ENCODE data around the gene ARSI. TPM values are rescaled to one million over a fixed set of nuclear protein-coding genes. Genes with fewer than 3 reads are reported as not detected.
"Not testable (repeated sequence)": the region's sequence is repeated elsewhere in the genome, so short reads cannot be mapped to it uniquely, and the experiment has no call there.

ARSI gene
- total RNA-seq, 2 experiments from 2014 or later = not detected

DNA sequence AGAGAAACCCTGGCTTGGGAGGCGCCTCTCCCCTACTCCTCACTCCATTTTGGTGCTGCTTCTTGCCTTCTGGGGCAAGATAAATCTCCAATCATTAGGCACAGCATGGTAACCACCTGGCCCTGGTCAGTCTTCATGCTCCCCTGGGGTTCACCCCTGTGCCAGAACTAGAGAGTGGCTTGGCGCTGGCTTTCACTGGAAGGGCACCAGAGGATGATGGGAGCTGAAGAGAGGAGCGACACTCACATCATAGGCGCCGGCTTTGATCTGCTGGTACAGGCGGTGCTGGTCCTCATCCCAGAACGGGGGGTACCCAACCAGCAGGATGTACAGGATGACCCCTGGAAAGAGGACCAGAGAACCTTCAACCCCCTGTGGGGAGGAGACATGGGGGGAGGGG lies 51.2 kb downstream of the ARSI start:
- no peak for DNase-seq (ENCODE audit: low spot score)
- Histone ChIP-seq H3K36me3 (ENCODE audit: insufficient read depth, low read length) (no peaks in the 10 kb centered on the region), H3K9me2 (ENCODE audit: insufficient read depth, low read length) (no peaks in the 10 kb centered on the region), H3K79me2 (ENCODE audit: insufficient read depth, low read depth, low read length) (no peaks in the 10 kb centered on the region), H3K9me3 (ENCODE audit: low read length) (no peaks in the 10 kb centered on the region), H3K27ac (ENCODE audit: low read depth, low read length, poor library complexity, severe bottlenecking) (no peak overlapping the region), H4K20me1 (ENCODE audit: insufficient read depth, low read length) (no peaks in the 10 kb centered on the region), H3K4me2 (ENCODE audit: low read length) (no peak overlapping the region), H2AFZ (ENCODE audit: low read length) (no peak overlapping the region), H3K4me3 (ENCODE audit: low read depth, low read length, poor library complexity, severe bottlenecking) (no peak overlapping the region), H3K4me1 (ENCODE audit: insufficient read depth, low read length, poor library complexity, severe bottlenecking) (no peaks in the 10 kb centered on the region)
- ChIA-PET POLR2A (interaction anchor here (0.7 to 1.0 kb wide), 2 partner anchors 10 to 260 kb away, joined by 3 read pairs; no protein-coding TSS in a partner anchor), CTCF (ENCODE audit: unreplicated experiment) (no interaction called here)
- intact Hi-C loops (cut with micrococcal nuclease; ENCODE audit: unreplicated experiment) = no loop called here
- BruUV-seq (replicated peaks) = no TSS peak
- TF ChIP-seq EZH2phosphoT487 (IDR thresholded peaks at IDR 0.05; ENCODE audit: borderline replicate concordance, low read depth, low read length) = no peak
- TF ChIP-seq, protein P1, sequence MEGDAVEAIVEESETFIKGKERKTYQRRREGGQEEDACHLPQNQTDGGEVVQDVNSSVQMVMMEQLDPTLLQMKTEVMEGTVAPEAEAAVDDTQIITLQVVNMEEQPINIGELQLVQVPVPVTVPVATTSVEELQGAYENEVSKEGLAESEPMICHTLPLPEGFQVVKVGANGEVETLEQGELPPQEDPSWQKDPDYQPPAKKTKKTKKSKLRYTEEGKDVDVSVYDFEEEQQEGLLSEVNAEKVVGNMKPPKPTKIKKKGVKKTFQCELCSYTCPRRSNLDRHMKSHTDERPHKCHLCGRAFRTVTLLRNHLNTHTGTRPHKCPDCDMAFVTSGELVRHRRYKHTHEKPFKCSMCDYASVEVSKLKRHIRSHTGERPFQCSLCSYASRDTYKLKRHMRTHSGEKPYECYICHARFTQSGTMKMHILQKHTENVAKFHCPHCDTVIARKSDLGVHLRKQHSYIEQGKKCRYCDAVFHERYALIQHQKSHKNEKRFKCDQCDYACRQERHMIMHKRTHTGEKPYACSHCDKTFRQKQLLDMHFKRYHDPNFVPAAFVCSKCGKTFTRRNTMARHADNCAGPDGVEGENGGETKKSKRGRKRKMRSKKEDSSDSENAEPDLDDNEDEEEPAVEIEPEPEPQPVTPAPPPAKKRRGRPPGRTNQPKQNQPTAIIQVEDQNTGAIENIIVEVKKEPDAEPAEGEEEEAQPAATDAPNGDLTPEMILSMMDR (conservative IDR thresholded peaks at IDR 0.05; ENCODE audit: low read length) = no peak

DNA sequence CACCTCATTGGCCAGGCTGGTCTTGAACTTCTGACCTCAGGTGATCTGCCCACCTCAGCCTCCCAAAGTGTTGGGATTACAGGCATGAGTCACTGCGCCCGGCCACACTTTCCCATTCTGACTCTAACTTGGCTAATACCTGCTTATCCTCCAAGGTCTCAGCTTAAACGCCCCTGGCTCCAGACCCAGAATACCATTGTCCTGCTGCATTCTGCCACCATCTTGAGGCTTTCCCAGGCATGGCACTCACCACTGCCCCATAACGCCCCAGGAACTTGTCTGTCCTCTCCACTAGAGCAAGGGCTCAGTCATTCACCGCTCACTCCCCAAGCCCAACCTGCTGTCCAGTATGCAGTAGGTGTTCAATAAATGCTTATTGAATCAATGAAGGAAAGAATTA lies 53.0 kb downstream of the ARSI start:
- no peak overlapping the region for H2AFZ ChIP-seq (ENCODE audit: low read length)
- no peaks in the 10 kb centered on the region for H3K9me2 ChIP-seq (ENCODE audit: insufficient read depth, low read length)
- no TSS peak for BruUV-seq (replicated peaks)
- TF ChIP-seq, protein P1 (conservative IDR thresholded peaks at IDR 0.05; ENCODE audit: low read length) = no peak
- no peak for TF ChIP-seq EZH2phosphoT487 (IDR thresholded peaks at IDR 0.05; ENCODE audit: borderline replicate concordance, low read depth, low read length)
- H3K27ac ChIP-seq (ENCODE audit: low read depth, low read length, poor library complexity, severe bottlenecking) = no peak overlapping the region
- no peak overlapping the region for H3K4me3 ChIP-seq (ENCODE audit: low read depth, low read length, poor library complexity, severe bottlenecking)
- CTCF ChIA-PET (ENCODE audit: unreplicated experiment) = no interaction called here
- no peaks in the 10 kb centered on the region for H4K20me1 ChIP-seq (ENCODE audit: insufficient read depth, low read length)
- H3K4me1 ChIP-seq (ENCODE audit: insufficient read depth, low read length, poor library complexity, severe bottlenecking) = no peaks in the 10 kb centered on the region
- POLR2A ChIA-PET = no interaction called here
- intact Hi-C loops (cut with micrococcal nuclease; ENCODE audit: unreplicated experiment) = no loop called here
- H3K36me3 ChIP-seq (ENCODE audit: insufficient read depth, low read length) = no peaks in the 10 kb centered on the region
- H3K4me2 ChIP-seq (ENCODE audit: low read length) = no peak overlapping the region
- H3K9me3 ChIP-seq (ENCODE audit: low read length) = no peaks in the 10 kb centered on the region
- no peak for DNase-seq (ENCODE audit: low spot score)
- no peaks in the 10 kb centered on the region for H3K79me2 ChIP-seq (ENCODE audit: insufficient read depth, low read depth, low read length)

DNA sequence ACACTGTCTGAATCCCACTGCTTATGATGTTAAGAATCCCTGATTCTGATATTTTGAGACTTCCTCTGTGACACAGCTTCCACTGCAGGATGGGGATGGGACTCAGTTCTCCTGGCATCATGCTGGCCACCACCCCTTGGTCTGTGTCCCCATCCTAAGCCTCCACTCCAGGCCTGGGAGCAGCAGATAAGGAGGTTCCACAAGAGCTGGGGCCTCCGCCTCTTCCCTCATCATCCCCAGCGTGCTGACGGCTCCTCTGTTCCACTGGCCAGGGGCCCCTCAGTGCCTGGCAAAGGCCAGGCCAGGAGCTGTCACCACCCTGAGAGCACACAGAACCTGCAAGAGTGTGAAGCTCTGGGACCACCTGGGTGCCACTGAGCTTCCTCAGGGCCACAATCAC lies 53.8 kb downstream of the ARSI start:
- H3K4me1 ChIP-seq (ENCODE audit: insufficient read depth, low read length, poor library complexity, severe bottlenecking) = no peaks in the 10 kb centered on the region
- no peak overlapping the region for H3K27ac ChIP-seq (ENCODE audit: low read depth, low read length, poor library complexity, severe bottlenecking)
- no peaks in the 10 kb centered on the region for H4K20me1 ChIP-seq (ENCODE audit: insufficient read depth, low read length)
- BruUV-seq (replicated peaks) = no TSS peak
- H3K4me2 ChIP-seq (ENCODE audit: low read length) = no peak overlapping the region
- H3K36me3 ChIP-seq (ENCODE audit: insufficient read depth, low read length) = no peaks in the 10 kb centered on the region
- DNase-seq (ENCODE audit: low spot score) = no peak
- no peaks in the 10 kb centered on the region for H3K79me2 ChIP-seq (ENCODE audit: insufficient read depth, low read depth, low read length)
- intact Hi-C loops (cut with micrococcal nuclease; ENCODE audit: unreplicated experiment) = no loop called here
- TF ChIP-seq, protein P1 (conservative IDR thresholded peaks at IDR 0.05; ENCODE audit: low read length) = no peak
- TF ChIP-seq EZH2phosphoT487 (IDR thresholded peaks at IDR 0.05; ENCODE audit: borderline replicate concordance, low read depth, low read length) = no peak
- H2AFZ ChIP-seq (ENCODE audit: low read length) = no peak overlapping the region
- H3K9me3 ChIP-seq (ENCODE audit: low read length) = no peaks in the 10 kb centered on the region
- CTCF ChIA-PET (ENCODE audit: unreplicated experiment) = no interaction called here
- no peak overlapping the region for H3K4me3 ChIP-seq (ENCODE audit: low read depth, low read length, poor library complexity, severe bottlenecking)
- POLR2A ChIA-PET = no interaction called here
- H3K9me2 ChIP-seq (ENCODE audit: insufficient read depth, low read length) = no peaks in the 10 kb centered on the region

DNA sequence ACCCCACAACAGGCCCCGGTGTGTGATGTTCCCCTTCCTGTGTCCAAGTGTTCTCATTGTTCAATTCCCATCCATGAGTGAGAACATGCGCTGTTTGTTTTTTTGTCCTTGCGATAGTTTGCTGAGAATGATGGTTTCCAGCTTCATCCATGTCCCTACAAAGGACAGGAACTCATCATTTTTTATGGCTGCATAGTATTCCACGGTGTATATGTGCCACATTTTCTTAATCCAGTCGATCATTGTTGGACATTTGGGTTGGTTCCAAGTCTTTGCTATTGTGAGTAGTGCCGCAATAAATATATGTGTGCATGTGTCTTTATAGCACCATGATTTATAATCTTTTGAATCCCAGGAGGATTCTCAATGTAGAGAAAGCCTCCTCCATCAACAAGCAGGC lies 54.2 kb downstream of the ARSI start:
- POLR2A ChIA-PET; CTCF ChIA-PET (ENCODE audit: unreplicated experiment); DNase-seq (ENCODE audit: low spot score); H3K4me2 ChIP-seq (ENCODE audit: low read length); H3K36me3 ChIP-seq (ENCODE audit: insufficient read depth, low read length); H3K79me2 ChIP-seq (ENCODE audit: insufficient read depth, low read depth, low read length); H3K9me3 ChIP-seq (ENCODE audit: low read length); H2AFZ ChIP-seq (ENCODE audit: low read length); H3K4me1 ChIP-seq (ENCODE audit: insufficient read depth, low read length, poor library complexity, severe bottlenecking); H3K27ac ChIP-seq (ENCODE audit: low read depth, low read length, poor library complexity, severe bottlenecking); H4K20me1 ChIP-seq (ENCODE audit: insufficient read depth, low read length); BruUV-seq (replicated peaks); H3K9me2 ChIP-seq (ENCODE audit: insufficient read depth, low read length); H3K4me3 ChIP-seq (ENCODE audit: low read depth, low read length, poor library complexity, severe bottlenecking); intact Hi-C loops (cut with micrococcal nuclease; ENCODE audit: unreplicated experiment): not testable (repeated sequence)

Measured in OCI-LY7 (cell line).